ENCODE measurements around the gene HMGN4.
A peak's percentile ranks its signal among the peaks of the same experiment; 100 is the strongest.

The HMGN4 gene

DNA sequence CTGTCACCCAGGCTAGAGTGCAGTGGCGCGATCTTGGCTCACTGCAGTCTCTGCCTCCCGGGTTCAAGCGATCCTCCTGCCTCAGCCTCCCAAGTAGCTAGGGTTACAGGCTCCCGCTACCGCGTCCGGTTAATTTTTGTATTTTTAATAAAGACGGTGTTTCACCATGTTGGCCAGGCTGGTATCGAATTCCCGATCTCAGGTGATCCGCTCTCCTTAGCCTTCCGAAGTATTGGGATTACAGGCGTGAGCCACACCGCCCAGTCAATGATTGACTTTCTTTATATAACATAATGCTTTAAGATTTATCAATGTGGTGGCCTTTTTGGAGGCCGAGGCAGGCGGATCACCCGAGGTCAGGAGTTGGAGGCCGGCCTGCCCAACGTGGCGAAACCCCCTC is 50.8 kb downstream of the HMGN4 start:
- DNase-seq: no peak

DNA sequence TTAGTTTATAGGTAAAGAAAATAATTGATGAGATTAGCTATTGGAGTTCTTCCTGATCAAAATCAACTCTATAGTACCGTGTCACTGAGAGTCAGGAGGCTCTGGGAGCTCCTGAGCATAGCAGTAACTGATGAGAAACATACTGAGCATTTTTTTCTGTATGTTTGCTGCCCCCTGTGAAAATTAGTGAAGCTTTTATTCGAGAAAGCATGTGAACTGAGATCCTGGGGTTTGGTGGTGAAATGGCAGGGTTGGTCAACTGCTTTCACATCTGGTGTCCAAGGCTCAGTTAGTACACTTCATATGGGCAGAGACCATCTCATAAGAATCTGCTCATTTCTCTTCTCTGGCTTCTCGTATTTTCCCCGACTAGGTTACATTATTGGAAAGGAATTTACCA is 54.5 kb downstream of the HMGN4 start:
- no peak for DNase-seq

DNA sequence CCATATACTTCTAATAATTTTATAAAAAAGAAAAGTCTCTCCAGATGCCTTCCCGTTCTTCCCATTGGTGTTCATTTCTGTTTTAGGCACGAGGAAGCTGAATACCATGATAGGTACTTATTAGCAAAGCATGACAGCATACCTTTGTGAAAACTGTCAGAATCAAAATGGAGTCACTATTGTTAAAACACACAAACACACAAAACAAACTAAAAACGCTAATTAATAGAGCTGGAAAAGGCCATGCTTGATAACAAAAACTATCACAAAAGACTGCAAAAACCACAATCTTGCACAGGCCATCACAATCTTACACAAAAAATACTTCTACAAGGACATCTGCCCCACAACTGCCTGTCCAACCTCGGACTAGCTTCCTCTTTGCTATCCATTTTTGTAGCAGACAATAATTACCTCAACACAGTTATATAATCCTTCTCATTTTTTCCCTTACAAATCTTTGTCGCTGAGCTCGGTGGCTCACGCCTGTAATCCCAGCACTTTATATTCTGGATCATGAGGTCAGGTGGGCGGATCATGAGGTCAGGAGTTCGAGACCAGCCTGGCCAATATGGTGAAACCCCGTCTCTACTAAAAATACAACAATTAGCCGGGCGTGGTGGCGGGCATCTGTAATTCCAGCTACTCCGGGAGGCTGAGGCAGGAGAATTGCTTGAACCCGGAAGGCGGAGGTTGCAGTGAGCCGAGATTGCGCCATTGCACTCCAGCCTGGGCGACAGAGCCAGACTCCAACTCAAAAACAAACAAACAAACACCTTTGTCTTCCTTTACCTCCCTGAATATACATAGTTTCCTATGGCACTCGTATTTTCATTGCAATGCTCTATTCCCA is 55.3 kb downstream of the HMGN4 start:
- DNase-seq: no peak

GRCh38 chr6:26594131-26594498 is 55.9 kb downstream of the HMGN4 start:
- DNase-seq: no peak

- DNase-seq: no peak
Observed at GRCh38 chr6:26594730-26595632, 56.8 kb downstream of the HMGN4 start.

- DNase-seq: peak; percentile 35
Observed at GRCh38 chr6:26595669-26596269, 57.6 kb downstream of the HMGN4 start.

All from GOT3 (cell line).